ENCODE data around the gene FNDC10. TPM values are rescaled to one million over a fixed set of nuclear protein-coding genes. Genes with fewer than 3 reads are reported as not detected.
"Not testable (repeated sequence)": the region's sequence is repeated elsewhere in the genome, so short reads cannot be mapped to it uniquely, and the experiment has no call there.

Gene FNDC10
- total RNA-seq, 1 donor from 2014 or later, result 4.1 TPM

- DNase-seq (ENCODE audit: low spot score), result no peak
Observed at GRCh38 chr1:1567891-1568291, 32.0 kb downstream of the FNDC10 start.

GRCh38 chr1:1567152-1567875 lies 32.6 kb downstream of the FNDC10 start:
- no peak for DNase-seq (ENCODE audit: low spot score)

GRCh38 chr1:1565340-1565739 lies 34.6 kb downstream of the FNDC10 start:
- DNase-seq (ENCODE audit: low spot score), result no peak

GRCh38 chr1:1564268-1564667 lies 35.7 kb downstream of the FNDC10 start:
- no peak for DNase-seq (ENCODE audit: low spot score)

- DNase-seq (ENCODE audit: low spot score), result no peak
Observed at GRCh38 chr1:1563688-1564087, 36.2 kb downstream of the FNDC10 start.

GRCh38 chr1:1562556-1563195 lies 37.3 kb downstream of the FNDC10 start:
- no peak for DNase-seq (ENCODE audit: low spot score)

- no peak for DNase-seq (ENCODE audit: low spot score)
Observed at GRCh38 chr1:1561801-1562470, 38.0 kb downstream of the FNDC10 start.

GRCh38 chr1:1560178-1560577 lies 39.8 kb downstream of the FNDC10 start:
- DNase-seq (ENCODE audit: low spot score), result no peak

- DNase-seq (ENCODE audit: low spot score), result no peak
Observed at GRCh38 chr1:1559066-1559465, 40.9 kb downstream of the FNDC10 start.

- no peak for DNase-seq (ENCODE audit: low spot score)
Observed at GRCh38 chr1:1558591-1558990, 41.3 kb downstream of the FNDC10 start.

- not testable (repeated sequence) for DNase-seq (ENCODE audit: low spot score)
Observed at GRCh38 chr1:1557688-1558087, 42.2 kb downstream of the FNDC10 start.

- not testable (repeated sequence) for DNase-seq (ENCODE audit: low spot score)
Observed at GRCh38 chr1:1556961-1557360, 43.0 kb downstream of the FNDC10 start.

GRCh38 chr1:1556505-1556904 lies 43.4 kb downstream of the FNDC10 start:
- no peak for DNase-seq (ENCODE audit: low spot score)

- no peak for DNase-seq (ENCODE audit: low spot score)
Observed at GRCh38 chr1:1554926-1555915, 44.7 kb downstream of the FNDC10 start.

- no peak for DNase-seq (ENCODE audit: low spot score)
Observed at GRCh38 chr1:1554550-1554925, 45.4 kb downstream of the FNDC10 start.

GRCh38 chr1:1553821-1554494 lies 46.0 kb downstream of the FNDC10 start:
- DNase-seq (ENCODE audit: low spot score), result no peak

GRCh38 chr1:1552263-1552639 lies 47.7 kb downstream of the FNDC10 start:
- no peak for DNase-seq (ENCODE audit: low spot score)

- no peak for DNase-seq (ENCODE audit: low spot score)
Observed at GRCh38 chr1:1551524-1552262, 48.2 kb downstream of the FNDC10 start.

GRCh38 chr1:1550591-1551432 lies 49.1 kb downstream of the FNDC10 start:
- DNase-seq (ENCODE audit: low spot score), result no peak

GRCh38 chr1:1550087-1550486 lies 49.8 kb downstream of the FNDC10 start:
- DNase-seq (ENCODE audit: low spot score), result no peak
